HG03139 (cell line): ENCODE data around the gene TSHZ3.

Experiments used
- ATAC-seq: cut with Tn5 transposase; IDR thresholded peaks from one replicate; pipeline ENCODE4 v1.9.1; 2021; ENCODE audit not compliant: unreplicated experiment

The TSHZ3 gene

GRCh38 chr19:31349160-31349881, at the start of gene TSHZ3:
TSHZ3 (minus strand) TSS chr19:31349436; CDS start chr19:31349219, 217 bp downstream.
- ATAC-seq, result no peak

- no peak for ATAC-seq
These were observed 48.1 kb upstream of the TSHZ3 start for GRCh38 chr19:31397308-31397707.

- ATAC-seq, result no peak
These were observed 43.2 kb upstream of the TSHZ3 start for GRCh38 chr19:31392464-31392863.

GRCh38 chr19:31391518-31391917, 42.3 kb upstream of the TSHZ3 start:
- no peak for ATAC-seq

GRCh38 chr19:31390711-31391110, 41.5 kb upstream of the TSHZ3 start:
- no peak for ATAC-seq

- no peak for ATAC-seq
These were observed 40.6 kb upstream of the TSHZ3 start for GRCh38 chr19:31389874-31390273.

- ATAC-seq, result no peak
These were observed 38.6 kb upstream of the TSHZ3 start for GRCh38 chr19:31387717-31388301.

GRCh38 chr19:31386806-31387205, 37.6 kb upstream of the TSHZ3 start:
- no peak for ATAC-seq

GRCh38 chr19:31385744-31386143, 36.5 kb upstream of the TSHZ3 start:
- ATAC-seq, result no peak

GRCh38 chr19:31383553-31383952, 34.3 kb upstream of the TSHZ3 start:
- ATAC-seq, result no peak

GRCh38 chr19:31380854-31381253, 31.6 kb upstream of the TSHZ3 start:
- ATAC-seq, result no peak

GRCh38 chr19:31378404-31378803, 29.2 kb upstream of the TSHZ3 start:
- ATAC-seq, result no peak

GRCh38 chr19:31377736-31378135, 28.5 kb upstream of the TSHZ3 start:
- ATAC-seq, result no peak

- ATAC-seq, result no peak
These were observed 23.1 kb upstream of the TSHZ3 start for GRCh38 chr19:31372246-31372781.

- ATAC-seq, result no peak
These were observed 21.0 kb upstream of the TSHZ3 start for GRCh38 chr19:31370216-31370615.

GRCh38 chr19:31364963-31365362, 15.7 kb upstream of the TSHZ3 start:
- ATAC-seq, result no peak

- no peak for ATAC-seq
These were observed 12.5 kb upstream of the TSHZ3 start for GRCh38 chr19:31361728-31362127.

GRCh38 chr19:31357315-31357673, 8.1 kb upstream of the TSHZ3 start:
- no peak for ATAC-seq

GRCh38 chr19:31356587-31357314, 7.5 kb upstream of the TSHZ3 start:
- ATAC-seq, result no peak

- no peak for ATAC-seq
These were observed 6.5 kb upstream of the TSHZ3 start for GRCh38 chr19:31355665-31356289.
